GM19463 (cell line): ENCODE data around the gene ZDHHC14.
"Not testable (repeated sequence)": the region's sequence is repeated elsewhere in the genome, so short reads cannot be mapped to it uniquely, and the experiment has no call there.

Source experiments
- ATAC-seq: cut with Tn5 transposase; IDR thresholded peaks from one replicate; pipeline ENCODE4 v1.9.1; 2021; ENCODE audit warnings: mild to moderate bottlenecking, moderate library complexity; ENCODE audit not compliant: unreplicated experiment

The ZDHHC14 gene

GRCh38 chr6:157672726-157673412, 291.9 kb downstream of the ZDHHC14 start:
- ATAC-seq: no peak

DNA sequence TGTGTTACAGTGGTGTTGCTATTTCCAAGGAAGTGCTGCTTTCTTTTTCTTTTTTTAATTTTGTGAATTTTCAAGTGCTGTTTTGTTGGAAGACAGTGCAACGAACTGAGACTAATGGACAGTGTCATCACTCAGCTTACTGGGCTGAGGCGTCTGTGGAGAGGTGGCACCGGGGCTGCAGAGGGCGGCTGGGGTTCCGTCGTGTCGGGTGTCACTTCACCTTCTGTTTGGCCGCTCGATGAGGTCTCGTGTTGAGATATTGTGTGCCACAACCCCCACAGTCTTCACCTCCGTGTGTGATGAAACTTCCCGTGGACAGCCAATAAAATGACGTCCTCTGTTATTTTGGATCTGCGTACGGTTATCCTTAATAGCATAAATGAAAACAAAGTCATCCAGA, 292.6 kb downstream of the ZDHHC14 start:
- ATAC-seq: no peak

- no peak for ATAC-seq
Measured at GRCh38 chr6:157674061-157674460, 293.1 kb downstream of the ZDHHC14 start.

- no peak for ATAC-seq
Measured at GRCh38 chr6:157675831-157676230, 294.8 kb downstream of the ZDHHC14 start.

DNA sequence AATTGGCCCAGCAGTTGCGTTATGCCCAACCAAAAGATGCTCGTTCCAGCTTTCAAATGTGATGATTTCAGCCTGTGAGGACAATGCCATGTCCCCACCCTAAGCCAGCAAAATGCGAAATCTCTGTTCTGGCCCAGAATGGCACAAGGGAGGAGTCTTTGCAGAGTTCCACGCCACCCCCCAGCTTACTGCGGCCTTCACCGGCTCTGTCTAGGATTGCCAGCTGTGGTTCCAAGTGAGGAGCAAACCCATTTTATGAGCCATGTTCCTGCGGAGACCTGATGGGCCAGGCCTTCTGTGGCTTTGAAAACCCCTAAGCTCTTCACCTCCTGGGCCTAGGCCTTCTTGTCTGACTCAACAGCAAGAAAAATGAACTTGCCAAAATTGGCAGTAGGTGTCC, 295.3 kb downstream of the ZDHHC14 start:
- ATAC-seq: no peak

DNA sequence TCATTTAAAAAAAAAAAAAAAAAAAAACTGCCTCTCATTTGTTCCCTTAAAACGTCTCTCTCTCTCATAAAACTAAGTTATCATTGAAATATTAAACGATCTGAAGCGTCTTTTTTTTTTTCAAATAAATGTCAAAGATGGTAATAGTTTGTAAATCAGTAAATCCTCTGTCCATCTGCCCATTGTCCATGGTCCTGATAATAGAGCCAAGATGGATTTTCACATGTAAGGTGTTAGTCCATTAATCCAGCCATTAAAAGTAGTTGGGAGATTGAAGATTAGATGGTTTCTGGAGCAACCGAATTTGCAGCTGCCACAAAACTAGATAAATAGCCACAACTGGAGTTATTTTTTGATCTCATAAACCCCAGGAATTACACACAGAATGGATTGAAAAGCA, 296.2 kb downstream of the ZDHHC14 start:
- ATAC-seq: no peak

GRCh38 chr6:157679605-157680580, 298.9 kb downstream of the ZDHHC14 start:
- ATAC-seq: no peak

DNA sequence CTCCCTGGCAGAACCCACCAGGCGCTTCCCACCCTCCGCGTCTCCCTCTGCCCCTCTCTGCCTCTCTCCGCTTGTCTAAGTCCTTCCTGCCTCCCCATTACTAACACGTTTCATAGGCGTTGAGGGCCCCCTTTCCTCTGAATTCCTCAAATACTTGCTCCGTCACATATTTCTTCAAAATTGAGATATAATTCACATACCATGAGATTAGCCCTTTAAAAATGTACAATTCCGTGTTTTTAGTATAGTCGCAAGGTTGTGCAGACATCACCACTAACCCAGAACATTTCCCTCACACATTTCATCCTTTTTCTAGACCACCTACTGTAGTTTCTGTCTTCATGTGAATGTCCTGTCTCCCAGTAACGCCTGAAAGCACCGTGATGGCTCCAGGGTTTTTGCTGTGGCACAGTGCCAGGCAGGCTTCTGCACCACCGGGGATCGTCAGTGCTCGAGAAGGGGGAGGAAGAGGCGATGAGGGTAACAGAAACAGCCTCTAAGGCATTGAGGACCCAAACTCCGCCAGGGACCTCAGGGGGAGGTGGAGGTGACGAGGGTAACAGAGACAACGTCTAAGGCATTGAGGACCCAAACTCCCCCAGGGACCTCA, 300.2 kb downstream of the ZDHHC14 start:
- no peak for ATAC-seq

DNA sequence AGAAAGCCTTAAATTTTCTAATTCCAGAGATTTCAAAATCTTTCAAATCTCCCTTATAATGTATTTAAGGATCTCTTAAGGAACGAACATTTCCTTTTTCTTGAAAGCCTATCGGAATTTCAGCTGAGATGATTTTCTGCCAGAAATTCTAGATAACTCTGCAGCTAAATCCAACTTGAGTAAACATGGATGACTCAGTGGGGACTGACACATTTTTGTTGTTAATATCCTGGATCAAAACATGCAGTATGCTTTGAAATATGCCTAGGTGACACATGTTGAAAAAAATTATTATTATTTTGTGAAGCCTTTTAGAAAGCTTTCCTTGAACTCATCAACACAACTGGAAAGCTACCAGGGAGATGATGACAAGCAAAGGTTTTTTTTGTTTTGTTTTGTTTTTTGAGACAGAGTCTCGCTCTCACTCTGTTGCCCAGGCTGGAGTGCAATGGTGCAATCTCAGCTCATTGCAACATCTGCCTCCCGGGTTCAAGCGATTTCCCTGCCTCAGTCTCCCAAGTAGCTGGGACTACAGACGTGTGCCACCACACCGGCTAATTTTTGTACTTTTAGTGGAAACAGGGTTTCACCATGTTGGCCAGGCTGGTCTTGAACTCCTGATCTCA, 302.0 kb downstream of the ZDHHC14 start:
- ATAC-seq: no peak

DNA sequence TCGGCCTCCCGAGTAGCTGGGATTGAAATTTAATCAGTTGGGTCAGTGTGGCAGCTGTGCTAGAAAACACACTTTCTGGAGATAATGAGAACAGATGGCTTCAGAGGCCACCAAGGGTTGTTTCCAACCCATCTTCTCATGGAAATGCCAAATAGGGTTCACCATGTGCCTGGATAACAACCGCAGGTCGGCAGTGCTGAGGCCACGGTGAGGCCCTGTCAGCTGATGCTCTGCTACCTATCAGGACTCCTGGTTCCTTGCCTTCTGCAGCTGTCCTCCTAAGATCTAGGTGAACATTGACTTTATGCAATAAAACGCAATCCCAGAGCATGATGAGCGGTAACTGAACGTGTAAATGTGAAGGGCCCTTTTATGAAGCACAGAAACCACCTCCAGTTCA, 302.7 kb downstream of the ZDHHC14 start:
- no peak for ATAC-seq

DNA sequence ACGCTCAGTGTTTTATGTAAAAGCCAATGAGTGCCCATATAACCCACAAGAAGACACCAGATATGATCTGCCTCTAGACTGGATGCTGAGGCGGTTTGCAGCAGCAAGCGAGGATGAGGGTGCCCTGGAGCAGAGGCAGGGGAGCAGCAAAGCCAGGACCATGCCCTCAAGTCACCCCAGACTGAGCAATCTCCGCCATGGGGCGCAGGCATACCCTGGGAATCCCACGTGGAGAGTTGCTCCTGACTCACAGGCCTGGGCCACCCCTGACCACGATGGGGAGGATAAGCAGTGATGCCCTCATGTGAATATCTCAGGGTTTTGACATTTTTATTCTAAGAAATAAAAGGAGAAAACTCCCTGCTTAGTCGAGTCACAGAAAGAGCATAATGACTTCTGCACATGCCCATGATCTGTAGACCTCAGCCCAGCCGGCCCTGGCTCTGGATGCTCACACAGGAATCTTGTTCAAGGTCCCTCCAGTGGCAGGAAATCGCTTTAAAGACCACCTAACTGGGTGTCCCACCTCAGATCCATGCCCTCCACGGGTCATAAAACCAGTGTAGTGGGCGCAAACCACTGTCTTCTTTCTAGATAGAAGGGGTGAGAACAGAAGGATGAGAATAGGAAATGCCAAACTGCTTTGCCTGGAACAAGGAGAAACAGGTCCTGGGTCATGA, 303.8 kb downstream of the ZDHHC14 start:
- ATAC-seq: no peak

GRCh38 chr6:157685596-157686280, 304.7 kb downstream of the ZDHHC14 start:
- ATAC-seq: no peak

GRCh38 chr6:157688275-157688959, 307.4 kb downstream of the ZDHHC14 start:
- ATAC-seq: no peak

DNA sequence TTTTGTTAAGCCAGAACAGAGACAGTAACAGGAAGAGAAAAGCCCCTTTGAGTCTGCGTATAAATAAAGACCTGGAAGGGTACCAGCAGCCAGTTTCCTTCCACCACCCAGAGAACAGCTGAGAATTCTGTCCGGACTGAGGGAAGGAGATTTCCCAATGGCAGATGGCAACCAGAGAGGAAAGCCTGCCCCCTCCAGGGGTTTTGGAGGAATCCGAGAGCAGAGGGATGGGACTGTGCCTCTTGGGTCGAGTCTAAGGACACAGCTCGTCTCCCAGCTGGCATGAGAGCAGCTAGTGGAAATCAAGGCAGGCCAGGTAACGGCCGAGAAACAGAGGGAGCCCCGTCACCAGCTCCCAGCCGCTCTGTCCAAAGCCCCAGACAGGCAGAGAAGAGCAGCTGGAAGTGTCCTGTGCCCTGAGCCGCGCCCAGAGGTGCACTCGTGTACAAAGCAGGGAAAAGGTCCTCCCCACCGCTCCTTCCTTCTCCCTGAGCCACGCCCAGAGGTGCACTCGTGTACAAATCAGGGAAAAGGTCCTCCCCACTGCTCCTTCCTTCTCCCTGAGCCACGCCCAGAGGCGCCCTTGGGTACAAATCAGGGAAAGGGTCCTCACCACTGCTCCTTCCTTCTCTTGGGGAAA, 308.1 kb downstream of the ZDHHC14 start:
- ATAC-seq: no peak

GRCh38 chr6:157689875-157690274, 308.9 kb downstream of the ZDHHC14 start:
- ATAC-seq: no peak

GRCh38 chr6:157690441-157691210, 309.6 kb downstream of the ZDHHC14 start:
- no peak for ATAC-seq

GRCh38 chr6:157691621-157692020, 310.6 kb downstream of the ZDHHC14 start:
- ATAC-seq: not testable (repeated sequence)

GRCh38 chr6:157693867-157694266, 312.9 kb downstream of the ZDHHC14 start:
- ATAC-seq: no peak
